GM12872 (cell line): ENCODE data around the gene ARID2.

Experiments
- TF ChIP-seq, protein P1 (sequence below): IDR thresholded peaks from 3 replicates; pipeline ENCODE4 v1.5.1; 2011; ENCODE audit warnings: low read depth, mild to moderate bottlenecking, low read length, moderate library complexity; ENCODE audit not compliant: insufficient read depth

Gene ARID2

DNA sequence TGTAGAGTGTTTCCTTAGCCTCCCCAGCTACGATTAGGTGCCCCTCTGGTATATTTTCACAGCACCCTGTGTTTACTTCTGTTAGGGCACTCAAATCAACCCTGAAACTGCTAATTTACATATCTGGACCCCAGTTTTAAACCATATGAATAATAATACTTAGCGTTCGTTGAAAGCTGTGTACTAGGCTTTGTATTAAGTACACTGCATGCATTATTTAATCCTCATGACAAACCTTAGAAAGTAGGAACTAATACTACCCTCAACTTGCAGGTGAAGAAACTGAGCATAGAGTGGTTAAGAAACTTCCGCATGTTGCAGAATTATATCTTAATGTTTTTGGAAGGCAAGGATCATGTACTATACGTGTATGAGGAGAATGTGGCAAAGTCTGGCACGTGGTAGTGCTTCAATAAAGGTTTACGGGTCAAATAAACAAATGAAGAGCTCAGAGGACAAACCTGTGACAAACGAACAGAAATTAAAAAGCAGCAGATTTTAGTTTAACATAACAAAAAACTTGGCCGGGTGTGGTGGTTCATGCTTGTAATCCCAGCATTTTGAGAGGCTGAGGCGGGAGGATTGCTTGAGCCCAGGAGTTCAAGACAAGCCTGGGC is 22.2 kb upstream of the ARID2 start:
- TF ChIP-seq, protein P1, sequence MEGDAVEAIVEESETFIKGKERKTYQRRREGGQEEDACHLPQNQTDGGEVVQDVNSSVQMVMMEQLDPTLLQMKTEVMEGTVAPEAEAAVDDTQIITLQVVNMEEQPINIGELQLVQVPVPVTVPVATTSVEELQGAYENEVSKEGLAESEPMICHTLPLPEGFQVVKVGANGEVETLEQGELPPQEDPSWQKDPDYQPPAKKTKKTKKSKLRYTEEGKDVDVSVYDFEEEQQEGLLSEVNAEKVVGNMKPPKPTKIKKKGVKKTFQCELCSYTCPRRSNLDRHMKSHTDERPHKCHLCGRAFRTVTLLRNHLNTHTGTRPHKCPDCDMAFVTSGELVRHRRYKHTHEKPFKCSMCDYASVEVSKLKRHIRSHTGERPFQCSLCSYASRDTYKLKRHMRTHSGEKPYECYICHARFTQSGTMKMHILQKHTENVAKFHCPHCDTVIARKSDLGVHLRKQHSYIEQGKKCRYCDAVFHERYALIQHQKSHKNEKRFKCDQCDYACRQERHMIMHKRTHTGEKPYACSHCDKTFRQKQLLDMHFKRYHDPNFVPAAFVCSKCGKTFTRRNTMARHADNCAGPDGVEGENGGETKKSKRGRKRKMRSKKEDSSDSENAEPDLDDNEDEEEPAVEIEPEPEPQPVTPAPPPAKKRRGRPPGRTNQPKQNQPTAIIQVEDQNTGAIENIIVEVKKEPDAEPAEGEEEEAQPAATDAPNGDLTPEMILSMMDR, result no peak

DNA sequence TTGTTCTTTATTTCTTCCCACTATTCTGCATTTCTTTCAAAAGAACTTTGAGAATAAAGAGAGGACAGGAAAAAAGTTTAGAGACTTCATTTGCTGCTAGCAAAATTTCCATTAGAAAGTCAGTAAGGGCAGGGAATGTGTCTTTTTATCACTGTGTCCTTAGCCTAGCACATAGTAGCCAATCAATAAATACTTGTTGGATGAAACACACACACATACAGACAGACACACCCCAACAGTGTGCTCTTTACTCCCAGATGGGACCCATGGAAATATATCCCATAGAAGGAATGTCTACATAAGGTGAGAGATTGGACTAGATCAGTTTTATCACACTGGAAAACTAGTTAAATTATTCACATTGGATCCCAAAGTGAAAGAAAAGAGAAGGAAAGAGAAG is 21.1 kb upstream of the ARID2 start:
- TF ChIP-seq, protein P1, result no peak

GRCh38 chr12:45708901-45709300 is 20.6 kb upstream of the ARID2 start:
- TF ChIP-seq, protein P1, result no peak

DNA sequence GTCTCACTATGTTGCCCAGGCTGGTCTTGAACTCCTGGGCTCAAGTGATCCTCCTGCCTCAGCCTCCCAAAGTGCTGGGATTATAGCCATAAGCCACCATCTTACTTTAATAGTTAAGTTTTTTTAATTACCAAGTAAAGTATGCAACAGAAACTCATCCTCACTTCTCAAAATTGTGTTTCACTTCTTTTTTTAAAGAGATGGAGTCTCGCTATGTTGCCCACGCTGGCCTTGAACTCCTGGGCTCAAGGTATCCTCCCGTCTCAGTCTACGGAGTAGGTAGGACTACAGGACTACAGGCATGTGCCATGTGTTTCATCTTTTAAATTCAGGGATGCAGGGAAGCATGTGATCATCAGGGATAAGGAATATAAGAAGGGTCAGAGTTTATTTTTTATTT is 17.2 kb upstream of the ARID2 start:
- TF ChIP-seq, protein P1, result no peak

DNA sequence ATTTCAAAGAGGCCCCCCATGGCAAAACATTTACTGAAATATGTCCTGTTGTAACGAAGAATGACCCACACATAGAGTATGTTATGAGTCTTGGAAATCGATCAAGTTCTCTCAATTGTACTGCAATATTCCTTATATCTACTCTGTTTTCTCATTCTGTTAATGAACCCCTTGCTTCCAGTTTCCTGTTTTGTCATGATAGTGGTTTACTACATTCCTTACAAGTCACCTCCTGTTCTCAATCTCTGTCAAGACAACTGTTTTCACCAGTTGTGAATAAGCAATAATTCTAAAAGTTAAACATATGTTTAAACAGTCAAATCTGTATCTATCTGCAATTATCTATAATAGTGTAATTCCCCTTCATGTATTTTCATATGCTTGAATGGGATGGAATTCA is 16.4 kb upstream of the ARID2 start:
- TF ChIP-seq, protein P1, result no peak

- TF ChIP-seq, protein P1, result no peak
Observed at GRCh38 chr12:45718306-45718705, 11.2 kb upstream of the ARID2 start.

GRCh38 chr12:45720069-45720468 is 9.4 kb upstream of the ARID2 start:
- TF ChIP-seq, protein P1, result no peak
